Astrocyte of the hippocampus (primary cell): ENCODE results near the gene CCR5AS.
"Not testable (repeated sequence)": the region's sequence is repeated elsewhere in the genome, so short reads cannot be mapped to it uniquely, and the experiment has no call there.

ENCODE experiments used
- DNase-seq: peaks from one replicate; pipeline ENCODE4 v3.0.0; 2011; ENCODE audit warnings: low read depth, low spot score

The CCR5AS gene

DNA sequence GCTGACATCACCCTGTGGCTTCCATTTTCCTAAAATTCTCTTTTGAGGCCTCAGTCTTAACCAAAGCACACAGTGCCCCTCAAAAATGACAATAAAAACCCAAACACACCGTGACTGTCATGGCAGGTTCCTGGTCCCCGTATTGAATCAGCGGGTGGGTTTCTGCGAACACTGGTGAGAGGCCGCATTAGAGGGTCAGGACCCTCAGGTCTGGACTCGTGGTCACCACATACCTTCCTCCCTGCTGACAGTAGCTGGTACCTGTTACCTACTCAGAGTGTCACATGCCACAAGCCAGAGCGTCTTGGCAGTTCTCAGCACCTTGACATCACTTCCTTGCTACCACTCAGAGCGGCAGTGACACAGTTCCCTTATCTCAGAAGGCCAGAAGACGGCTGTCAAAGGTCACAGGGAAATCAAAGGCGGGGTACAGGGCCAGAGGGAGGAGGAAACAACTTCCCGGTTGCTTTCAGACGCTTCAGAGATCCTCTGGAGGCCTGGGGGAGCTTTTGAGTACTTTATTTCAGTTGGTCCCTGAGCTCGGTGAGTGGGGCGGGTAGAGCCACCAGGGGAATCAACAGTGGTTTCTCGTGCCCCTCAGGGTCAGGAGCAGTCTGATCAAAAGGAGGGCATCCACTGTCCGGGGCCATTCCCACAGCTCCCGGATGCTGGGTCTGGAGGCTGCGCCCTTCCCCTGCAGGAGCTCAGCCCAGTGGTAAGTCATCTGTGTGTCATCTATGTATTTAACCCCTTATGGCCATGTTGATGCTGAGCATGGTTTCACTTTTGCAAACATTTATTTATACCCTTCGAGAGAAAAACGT lies at the start of gene CCR5AS, which contains the start of gene CCRL2:
Gene CCR5AS (minus strand): TSS at position 279 of the 824 bp plus-strand sequence.
Gene CCRL2 (plus strand): TSS at position 472 of the 824 bp plus-strand sequence. CDS start 821 bp downstream, outside the sequence.
- DNase-seq = no peak

DNA sequence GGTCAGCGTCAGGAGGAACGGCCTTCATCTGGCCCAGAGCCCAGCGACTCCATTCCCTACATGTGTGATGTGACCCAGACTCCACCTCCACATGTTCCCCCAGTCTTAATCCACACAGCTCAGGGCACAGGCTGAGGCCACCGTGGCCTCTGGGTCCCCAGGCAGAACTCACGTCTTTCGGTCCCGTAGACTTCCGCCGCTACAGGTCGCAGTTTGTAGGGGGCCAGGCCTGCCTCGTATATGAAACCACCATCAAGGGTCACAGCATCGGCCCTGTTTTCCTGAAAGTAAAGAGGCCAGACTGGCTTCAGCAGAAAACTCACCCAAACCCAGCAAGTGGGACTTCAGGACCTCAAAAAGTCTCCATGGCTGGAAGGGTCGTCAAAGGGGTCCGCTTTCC lies 49.3 kb upstream of the CCR5AS start:
- DNase-seq = no peak

DNA sequence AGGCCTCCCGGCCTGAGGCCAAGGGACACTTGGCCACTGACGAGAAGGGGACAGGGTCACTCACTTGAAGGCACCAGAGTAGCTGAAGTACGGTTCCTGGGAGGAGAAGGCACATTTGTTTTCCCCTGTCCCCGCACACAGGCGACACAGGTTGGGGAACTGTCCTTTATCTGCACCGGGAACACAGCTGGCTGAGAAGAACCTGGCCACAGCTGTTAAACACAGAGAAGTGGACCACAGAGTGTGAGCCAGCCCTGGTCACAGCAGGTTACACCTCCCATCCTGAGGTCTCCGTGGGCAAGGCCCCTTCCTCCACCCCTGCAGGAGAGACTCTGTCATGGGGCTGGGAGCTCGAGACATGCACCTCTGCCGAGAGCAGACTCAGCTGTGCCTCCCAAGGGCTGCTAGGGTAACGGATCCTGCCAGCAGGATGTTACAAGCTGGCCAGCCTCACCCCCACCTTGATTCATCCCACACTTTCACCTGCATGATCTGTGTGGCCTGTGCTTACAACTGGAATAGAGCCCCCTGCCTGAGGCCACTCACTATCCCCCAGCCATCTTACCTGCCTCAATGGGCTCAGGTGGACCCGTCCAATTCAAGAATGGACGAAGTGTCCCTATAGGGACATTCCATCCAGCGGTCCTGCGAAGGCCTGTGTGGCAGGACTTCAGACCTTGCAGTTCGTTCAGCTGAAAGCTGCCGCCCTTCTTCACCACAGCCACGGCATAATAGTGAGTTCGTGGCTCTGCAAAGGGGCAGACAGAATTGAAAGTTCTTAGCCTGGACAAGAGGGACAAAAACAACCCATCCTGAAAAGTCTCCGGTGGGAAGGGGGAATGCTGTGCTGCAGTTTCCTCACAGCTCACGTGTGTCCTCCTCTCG lies 48.6 kb upstream of the CCR5AS start:
- DNase-seq = no peak

DNA sequence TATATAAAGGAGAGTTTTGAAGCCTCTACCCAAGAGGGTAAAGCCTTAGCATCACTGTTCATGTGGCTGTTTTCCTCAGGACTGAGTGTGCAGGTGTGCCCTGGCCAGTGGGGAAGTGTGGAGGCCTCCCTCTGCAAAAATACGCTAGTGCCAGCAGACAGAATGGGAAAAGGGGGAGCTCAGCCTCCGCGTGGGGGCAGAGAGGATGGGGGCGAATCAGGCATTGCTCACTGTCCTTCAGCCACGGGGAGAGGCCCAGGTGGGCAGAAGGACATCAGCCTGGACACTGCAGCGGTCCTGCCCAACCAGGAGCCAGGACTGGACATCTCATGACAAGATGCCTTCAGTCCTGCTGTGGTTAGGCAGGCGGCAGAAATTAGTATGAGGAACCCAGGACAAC lies 47.7 kb upstream of the CCR5AS start:
- DNase-seq = no peak

DNA sequence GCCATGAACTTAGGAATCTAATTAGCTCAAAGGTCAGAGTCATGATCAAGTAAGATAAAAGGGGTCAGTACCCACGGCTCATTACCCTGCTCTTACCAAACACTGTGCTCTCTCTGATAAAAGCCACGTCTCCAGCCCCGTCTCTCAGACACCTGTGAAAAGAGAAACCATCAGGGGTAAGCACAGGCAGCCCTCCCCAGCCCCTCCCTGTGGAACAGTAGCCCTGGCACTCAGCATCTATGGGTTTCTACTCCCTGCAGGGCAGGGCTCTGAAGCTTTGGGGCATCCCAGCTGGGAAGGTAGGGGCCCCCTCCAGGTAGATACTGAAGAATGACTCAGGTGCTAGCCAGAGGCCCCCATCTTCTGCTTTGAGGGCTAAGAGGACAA lies 47.3 kb upstream of the CCR5AS start:
- no peak for DNase-seq

DNA sequence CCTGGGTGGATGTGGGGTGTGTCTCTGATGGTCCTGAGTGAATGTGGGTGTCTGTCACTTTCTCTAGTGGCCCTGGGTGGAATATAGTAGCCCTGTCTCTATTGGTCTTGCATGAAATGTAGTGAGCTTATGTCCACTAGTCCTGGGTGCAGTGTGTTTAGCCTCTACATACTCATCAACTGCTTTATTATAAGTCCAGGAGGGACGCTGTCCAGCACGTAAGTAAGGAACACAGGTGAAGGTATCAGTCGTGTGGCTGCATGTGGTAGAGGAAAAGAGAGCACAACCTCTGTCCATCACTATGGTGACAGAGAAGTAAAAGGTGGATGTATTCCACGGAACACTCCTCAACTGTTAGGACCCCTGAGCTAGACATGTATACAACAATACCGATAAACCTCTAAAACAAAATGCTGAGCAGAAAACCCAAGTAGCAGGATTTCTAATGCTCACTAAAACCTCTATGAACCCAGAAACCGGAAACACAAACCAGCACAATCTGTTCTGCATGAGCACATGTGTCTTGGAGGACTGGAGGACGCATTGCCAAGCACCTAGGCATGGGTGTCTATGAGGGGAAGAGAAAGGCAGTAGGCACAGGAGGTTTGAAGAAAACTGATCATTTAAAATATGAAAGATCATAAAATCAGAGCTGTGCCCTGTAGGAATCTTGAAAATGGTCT lies 46.8 kb upstream of the CCR5AS start:
- DNase-seq = no peak

DNA sequence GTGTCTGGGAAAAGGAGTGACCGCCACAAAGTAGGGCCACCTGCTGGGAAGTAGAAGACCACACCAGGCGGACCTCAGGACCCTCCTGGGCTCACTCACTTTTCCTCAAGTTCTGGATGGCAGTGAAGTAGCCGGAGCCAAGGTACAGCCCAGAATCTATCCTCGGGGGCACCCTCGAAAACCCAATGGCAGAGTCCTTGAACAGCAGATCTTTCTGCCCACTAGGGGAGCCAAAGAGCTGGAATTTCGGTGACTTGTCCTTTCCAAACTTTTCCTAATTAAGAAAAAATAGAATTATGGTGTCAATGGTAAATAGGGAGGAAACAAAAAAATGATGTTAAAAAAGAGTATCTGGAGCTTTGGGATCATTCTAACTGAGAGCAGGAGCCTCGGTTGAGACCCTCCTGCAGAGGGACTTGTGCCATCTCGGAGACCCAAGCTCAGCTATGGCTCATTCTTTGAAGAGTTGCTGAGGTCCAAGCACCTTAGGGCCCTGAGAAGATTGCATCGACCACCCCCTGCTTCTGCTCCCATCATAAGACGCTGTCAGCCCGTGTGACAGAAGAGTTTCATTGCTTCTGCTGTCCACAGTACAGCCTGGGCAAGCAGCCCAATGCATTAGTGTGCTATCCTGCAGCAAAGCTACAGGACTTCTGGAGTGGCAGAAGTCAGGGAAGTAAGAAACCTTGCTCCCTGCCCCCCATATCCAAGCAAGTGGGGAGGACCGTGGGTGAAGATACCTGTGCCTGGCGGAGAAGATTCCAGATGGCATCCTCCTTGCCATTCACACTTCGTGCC lies 43.1 kb upstream of the CCR5AS start:
- no peak for DNase-seq

DNA sequence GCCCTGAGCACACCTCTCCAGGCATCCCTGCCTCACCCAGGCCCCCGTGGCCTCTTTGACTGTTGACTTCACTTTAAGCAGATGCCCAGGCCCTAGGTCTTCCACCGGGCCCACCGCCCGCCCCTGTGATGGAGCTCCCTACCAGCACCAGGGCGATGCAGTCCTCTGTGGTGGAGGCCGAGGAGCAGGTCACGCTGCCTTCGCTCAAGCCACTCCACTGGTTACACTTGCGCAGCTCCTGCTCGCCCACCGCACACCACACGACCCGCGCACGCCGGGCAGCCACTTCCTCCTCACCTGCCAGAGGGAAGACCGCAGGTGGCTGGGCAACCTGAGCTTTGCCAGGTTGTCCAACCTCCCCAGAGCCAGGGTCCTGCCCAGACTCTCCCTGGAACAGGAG lies 41.9 kb upstream of the CCR5AS start:
- DNase-seq = no peak

DNA sequence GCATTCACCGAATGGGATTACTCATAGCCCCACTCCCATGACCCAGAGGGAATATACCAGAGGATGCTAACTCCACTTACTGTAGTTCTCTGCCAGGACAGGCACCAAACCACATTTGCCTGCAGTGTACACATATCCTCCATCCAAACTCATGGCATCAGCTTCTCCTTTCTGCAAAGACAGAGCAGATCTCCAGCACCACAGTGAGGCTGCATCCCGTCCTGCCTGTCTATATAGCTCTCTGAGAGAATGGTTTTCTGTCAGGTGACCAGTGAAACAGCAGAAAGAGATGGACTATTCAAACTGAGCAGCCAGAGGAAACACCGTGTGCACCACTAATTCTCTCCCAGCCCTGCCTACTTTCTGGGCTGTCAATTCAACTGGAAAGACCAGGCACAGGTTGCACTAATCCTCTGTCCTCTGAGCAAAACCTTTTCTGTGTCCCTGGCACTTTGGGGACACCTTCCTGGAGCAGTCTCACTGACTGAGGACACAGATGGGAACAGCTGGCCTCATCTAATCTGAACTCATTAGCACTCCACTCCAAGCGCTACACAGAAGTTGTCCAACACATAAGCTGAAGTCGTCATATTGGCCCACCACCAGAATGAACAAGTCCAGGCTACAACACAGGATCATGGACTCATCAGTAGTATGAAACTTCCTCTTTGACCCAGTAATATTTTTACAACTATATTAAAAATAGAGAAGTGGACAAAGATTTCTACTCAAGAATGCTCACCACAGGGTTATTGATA lies 40.5 kb upstream of the CCR5AS start:
- DNase-seq = no peak

DNA sequence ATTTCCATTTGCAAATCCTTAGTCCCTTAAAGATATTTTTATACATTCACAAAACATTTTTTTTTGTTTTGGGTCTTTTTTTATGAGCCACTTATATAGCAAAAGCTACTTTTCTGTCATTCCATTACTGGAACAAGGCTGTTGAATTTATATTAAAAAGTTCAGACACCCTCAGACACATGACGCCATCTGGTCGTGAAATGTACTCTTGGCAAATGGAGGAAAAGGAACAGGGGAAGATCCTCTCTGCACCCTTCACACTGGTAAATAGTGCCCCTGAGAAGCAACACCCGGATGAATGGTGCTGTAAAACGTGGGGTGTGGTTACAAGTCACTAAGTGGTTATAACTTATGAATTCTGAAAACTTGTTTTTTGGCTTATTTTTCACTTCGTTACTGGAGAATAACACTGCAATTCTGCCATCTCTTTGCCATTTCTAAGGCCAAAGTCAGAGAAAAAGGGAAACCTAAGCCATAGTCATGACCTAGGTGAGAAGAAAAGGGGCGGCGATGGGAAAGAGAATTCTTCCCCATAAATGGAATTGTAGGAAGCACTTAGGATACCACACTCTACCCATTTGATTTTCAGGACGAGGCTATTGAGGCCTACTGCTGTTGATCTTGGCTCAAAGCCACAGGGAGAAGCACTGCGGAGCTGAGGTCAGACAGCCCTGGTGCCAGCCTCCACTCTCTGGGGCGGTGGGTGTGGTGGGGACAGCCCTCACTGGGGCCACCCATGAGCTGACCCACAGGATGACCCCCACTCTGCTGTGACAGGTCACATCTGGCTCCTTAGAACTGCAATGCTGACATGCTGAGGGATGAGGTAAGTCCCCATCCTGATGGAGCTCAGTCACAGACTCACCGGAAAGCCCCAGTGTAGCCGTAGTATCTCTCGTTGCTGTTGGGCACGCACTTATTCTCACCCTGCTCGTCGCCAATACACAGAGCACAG lies 36.0 kb upstream of the CCR5AS start:
- DNase-seq = peak; percentile 53

DNA sequence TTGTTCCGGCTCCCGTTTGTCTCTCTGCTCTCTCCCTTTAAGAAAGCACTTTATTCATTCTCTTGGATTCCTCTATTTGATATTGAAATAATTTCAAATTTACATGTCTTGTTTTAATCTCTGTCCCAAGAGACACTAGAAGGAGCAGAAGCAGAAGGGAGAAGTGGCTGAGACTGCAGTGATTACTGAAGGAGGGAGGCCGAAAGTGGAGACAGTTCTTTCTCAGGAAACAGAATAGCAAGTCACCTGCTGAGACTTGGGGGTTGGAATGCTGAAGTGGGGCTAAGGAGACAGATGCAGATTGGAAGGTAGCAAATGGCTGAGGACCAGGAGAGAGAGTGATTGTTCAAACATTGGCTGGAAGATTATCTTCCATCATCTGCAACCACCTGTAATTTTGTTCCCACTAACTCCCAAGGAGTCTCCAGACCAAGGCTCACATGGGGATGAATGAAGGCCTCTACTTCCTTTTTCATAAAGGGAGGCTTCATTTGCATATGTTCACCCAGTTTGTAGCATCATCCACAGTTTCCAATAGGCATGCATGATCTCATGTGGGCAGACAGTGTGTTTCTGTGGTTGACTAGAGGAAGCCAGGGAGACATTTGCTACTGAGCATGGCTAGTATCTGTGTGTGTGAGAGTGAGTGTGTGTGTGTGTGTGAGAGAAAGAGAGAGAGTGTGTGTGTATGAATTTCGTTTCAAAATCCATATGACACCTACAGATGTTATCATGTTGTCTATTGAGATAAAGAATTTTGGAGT lies 33.8 kb upstream of the CCR5AS start:
- DNase-seq = no peak

DNA sequence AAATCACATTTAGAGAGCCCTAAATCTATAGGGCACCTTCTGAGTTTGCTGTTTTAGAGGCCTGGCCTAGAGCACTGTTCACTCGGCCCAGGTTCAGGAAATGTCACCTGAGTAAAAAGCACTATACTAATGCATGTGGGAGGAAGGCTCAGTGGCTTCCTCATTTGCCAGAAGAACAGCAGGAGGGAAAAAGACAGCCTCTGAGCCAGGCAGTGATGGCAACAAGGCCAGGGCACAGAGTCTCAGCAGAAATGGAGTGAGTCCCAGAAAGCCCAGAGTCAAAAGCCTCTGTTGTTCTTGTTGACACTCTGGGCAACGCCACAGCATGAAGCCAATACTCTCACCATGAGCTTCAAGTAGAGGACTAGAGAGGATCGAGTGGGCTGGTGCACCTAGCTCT lies 32.0 kb upstream of the CCR5AS start:
- no peak for DNase-seq

DNA sequence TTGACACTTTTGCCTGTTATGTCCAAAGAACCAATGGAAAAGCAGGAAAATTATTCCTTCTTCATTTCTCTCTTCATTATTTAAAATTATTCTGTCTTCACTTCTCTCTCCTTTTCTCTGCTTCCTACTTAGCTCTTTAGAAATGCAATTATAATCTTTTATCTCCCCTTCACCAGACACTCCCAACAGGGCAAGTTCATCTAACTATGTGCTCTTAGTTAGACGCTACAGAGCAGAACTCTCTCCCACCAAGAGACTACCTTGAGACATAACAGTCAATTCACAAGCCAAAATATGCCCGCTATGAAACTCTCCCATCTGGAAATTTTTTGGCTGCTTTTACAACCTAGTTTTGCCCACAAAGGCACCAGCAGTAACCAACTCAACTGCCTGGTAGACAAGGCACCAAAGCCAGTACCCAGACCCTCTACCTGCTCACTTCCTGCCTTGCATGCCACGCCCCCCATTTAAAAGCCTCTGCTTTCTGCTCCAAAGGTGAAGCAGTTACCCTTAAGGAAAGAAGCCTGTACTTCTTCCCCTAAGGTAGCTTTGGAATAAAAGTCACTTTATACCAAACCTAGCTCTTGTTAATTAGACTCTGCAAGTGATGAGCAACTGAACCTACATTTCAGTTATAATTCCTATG lies 28.3 kb upstream of the CCR5AS start:
- no peak for DNase-seq

DNA sequence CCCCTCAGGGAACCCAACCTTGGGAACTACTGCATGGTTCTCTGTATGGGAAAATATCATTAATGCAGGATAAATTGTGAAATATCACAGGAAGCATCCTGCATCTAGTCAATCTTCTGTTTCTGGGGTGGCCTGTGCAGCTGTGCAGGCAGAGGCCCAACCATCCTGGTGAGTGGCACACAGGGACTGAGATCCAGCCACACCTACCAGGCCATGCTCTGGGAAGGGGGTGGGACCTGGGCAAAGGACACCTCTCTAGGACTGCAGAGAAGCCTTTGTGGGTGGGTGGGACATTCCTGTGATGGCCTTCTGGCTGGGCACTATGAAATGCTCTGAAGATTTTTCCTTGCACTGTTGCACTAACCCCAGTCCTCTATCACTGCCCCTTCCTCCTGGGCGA lies 27.0 kb upstream of the CCR5AS start:
- no peak for DNase-seq

DNA sequence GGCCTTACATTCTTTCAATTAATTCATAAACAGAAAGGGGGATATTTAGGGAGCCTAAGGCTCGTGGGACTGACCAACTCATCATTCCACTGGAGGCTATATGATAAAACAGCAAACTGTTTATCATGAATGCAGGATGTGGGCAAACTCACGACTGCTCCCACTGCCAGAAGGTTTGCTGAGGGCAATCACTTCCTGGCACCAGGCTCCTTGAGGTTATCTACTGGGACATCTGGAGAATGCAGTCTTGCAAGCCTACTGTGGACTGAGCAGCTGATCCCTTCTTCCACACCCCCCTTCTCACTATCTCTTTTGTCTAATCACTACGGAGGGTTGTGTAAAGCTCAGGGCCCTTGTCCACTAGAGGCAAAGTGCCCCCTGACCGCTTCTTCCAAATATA lies 26.3 kb upstream of the CCR5AS start:
- DNase-seq = not testable (repeated sequence)

DNA sequence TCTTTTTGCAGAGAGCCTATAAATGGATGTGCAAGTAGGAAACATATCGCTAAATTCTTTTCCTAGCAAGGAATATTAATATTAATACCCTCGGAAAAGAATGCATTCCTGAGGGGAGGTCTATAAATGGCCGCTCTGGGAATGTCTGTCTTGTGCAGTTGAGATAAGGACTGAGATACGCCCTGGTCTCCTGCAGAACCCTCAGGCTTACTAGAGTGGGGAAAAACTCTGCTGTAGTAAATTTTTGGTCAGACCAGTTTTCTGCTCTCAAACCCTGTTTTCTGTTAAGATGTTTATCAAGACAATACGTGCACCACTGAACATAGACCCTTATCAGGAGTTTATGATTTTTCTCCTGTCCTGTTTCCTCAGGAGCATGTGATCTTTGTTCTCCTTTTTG lies 25.0 kb upstream of the CCR5AS start:
- DNase-seq = not testable (repeated sequence)

DNA sequence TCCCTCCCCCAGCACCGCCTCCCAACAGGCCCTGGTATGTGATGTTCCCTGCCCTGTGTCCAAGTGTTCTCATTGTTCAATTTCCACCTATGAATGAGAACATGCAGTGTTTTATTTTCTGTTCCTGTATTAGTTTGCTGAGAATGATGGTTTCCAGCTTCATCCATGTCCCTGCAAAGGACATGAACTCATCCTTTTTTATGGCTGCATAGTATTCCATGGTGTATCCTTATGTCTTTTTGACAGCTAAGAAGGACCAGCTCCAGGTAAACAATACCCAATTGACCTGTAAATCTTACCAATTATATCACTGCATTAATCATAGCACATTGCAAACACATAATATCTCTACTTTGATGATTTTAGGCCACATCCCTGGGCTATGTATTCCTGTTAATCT lies 24.0 kb upstream of the CCR5AS start:
- not testable (repeated sequence) for DNase-seq

DNA sequence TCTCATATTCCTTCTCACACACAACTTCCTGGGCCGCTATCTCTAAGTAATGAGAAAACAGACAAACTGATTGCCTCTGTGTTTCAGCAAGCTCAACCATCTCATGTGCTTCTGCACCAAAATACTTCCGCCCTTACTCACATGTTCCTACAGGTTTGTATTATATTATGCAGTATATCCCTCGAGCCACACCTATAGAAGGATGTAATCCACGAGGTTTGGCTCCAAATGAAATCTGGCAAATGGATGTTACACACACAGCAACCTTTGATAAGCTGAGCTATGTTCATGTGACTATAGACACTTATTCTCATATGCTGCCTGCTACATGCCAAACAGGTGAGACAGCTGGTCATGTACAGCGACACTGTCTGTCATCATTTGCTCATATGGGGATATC lies 22.8 kb upstream of the CCR5AS start:
- no peak for DNase-seq
